HEK293 (cell line): Measurements from ENCODE around the gene WWOX.
A peak's percentile ranks its signal among the peaks of the same experiment; 100 is the strongest.

Experiments
- CTCF ChIA-PET: fragments of 350-600 bp; formaldehyde crosslinking; extraction: SDS; loops from one replicate; lab custom pipeline; 2021; ENCODE audit warnings: antibody characterized with exemption; lab: Yijun Ruan, JAX
- POLR2A ChIA-PET: fragments of 300-600 bp; formaldehyde crosslinking; extraction: SDS; loops from one replicate; lab custom pipeline; 2020; ENCODE audit warnings: antibody characterized with exemption, inconsistent platforms; lab: Yijun Ruan, JAX
- H3K27ac ChIP-seq: fragments of 200-500 bp; sonication (Bioruptor generic); 2 replicates; pipeline ENCODE4 v1.5.1; 2014; ENCODE audit warnings: low read depth, low read length, control low read depth, inconsistent platforms; ENCODE audit errors: extremely low read depth
- H3K36me3 ChIP-seq, 2 experiments: fragments of 200-500 bp in 1 of 2; sonication (Bioruptor generic) in 1 of 2; 1 replicate in 1 of 2; 2 replicates in 1 of 2; pipeline ENCODE4 v1.5.1; 2014 to 2017; ENCODE audit warnings: inconsistent platforms in 2 of 2, low read length in 2 of 2; ENCODE audit not compliant: control insufficient read depth in 2 of 2, insufficient read depth in 1 of 2
- H3K4me1 ChIP-seq: fragments of 200-500 bp; sonication (Bioruptor generic); 2 replicates; pipeline ENCODE4 v1.5.1; 2014; ENCODE audit warnings: mild to moderate bottlenecking, low read length, inconsistent platforms; ENCODE audit not compliant: control insufficient read depth, insufficient read depth
- H3K4me3 ChIP-seq: 2 replicates; pipeline ENCODE4 v1.5.1; 2011; ENCODE audit warnings: low read depth, mild to moderate bottlenecking, control low read depth, low read length, moderate library complexity
- H3K9me3 ChIP-seq: fragments of 200-500 bp; sonication (Bioruptor generic); 2 replicates; pipeline ENCODE4 v1.5.1; 2014; ENCODE audit warnings: low read depth, low read length, inconsistent platforms; ENCODE audit not compliant: control insufficient read depth, insufficient read depth
- MZF1 ChIP-seq: fragments of 450-650 bp; formaldehyde crosslinking; IDR thresholded peaks from 2 replicates; pipeline ENCODE4 v1.5.1; 2017; ENCODE audit warnings: missing biosample characterization, missing genetic modification characterization, borderline replicate concordance
- OSR2 ChIP-seq: fragments of 450-650 bp; formaldehyde crosslinking; IDR thresholded peaks from 2 replicates; pipeline ENCODE4 v1.5.1; 2016; ENCODE audit warnings: missing biosample characterization, missing genetic modification characterization
- ZBTB17 ChIP-seq: fragments of 450-650 bp; formaldehyde crosslinking; IDR thresholded peaks from 2 replicates; pipeline ENCODE4 v1.5.1; 2016; ENCODE audit warnings: missing biosample characterization, missing genetic modification characterization
- ZBTB20 ChIP-seq: fragments of 450-650 bp; formaldehyde crosslinking; IDR thresholded peaks from 2 replicates; pipeline ENCODE4 v1.5.1; 2016; ENCODE audit warnings: missing biosample characterization, missing genetic modification characterization
- ZNF157 ChIP-seq: fragments of 450-650 bp; formaldehyde crosslinking; IDR thresholded peaks from 2 replicates; pipeline ENCODE4 v1.5.1; 2016; ENCODE audit warnings: missing biosample characterization, missing genetic modification characterization
- ZNF175 ChIP-seq: fragments of 450-650 bp; formaldehyde crosslinking; IDR thresholded peaks from 2 replicates; pipeline ENCODE4 v1.5.1; 2016; ENCODE audit warnings: missing biosample characterization, missing genetic modification characterization
- ZNF221 ChIP-seq: fragments of 450-650 bp; formaldehyde crosslinking; IDR thresholded peaks from 2 replicates; pipeline ENCODE4 v1.5.1; 2017; ENCODE audit warnings: missing biosample characterization, missing genetic modification characterization, borderline replicate concordance
- ZNF394 ChIP-seq: fragments of 450-650 bp; formaldehyde crosslinking; IDR thresholded peaks from 2 replicates; pipeline ENCODE4 v1.5.1; 2016; ENCODE audit warnings: missing biosample characterization, missing genetic modification characterization, mild to moderate bottlenecking, moderate library complexity, borderline replicate concordance
- ZNF623 ChIP-seq: fragments of 450-650 bp; formaldehyde crosslinking; IDR thresholded peaks from 2 replicates; pipeline ENCODE4 v1.5.1; 2016; ENCODE audit warnings: missing biosample characterization, missing genetic modification characterization
- ZNF658 ChIP-seq: fragments of 450-650 bp; formaldehyde crosslinking; IDR thresholded peaks from 2 replicates; pipeline ENCODE4; 2016; ENCODE audit warnings: missing biosample characterization, missing genetic modification characterization
- ZNF701 ChIP-seq: fragments of 450-650 bp; formaldehyde crosslinking; IDR thresholded peaks from 2 replicates; pipeline ENCODE4 v1.5.1; 2016; ENCODE audit warnings: missing biosample characterization, missing genetic modification characterization
- TF ChIP-seq, protein P1 (sequence below): fragments of 450-650 bp; formaldehyde crosslinking; IDR thresholded peaks from 2 replicates; pipeline ENCODE4 v1.5.1; 2016; ENCODE audit warnings: missing biosample characterization, missing genetic modification characterization
- TF ChIP-seq, protein P2 (sequence below): fragments of 450-650 bp; formaldehyde crosslinking; IDR thresholded peaks from 2 replicates; pipeline ENCODE4 v1.5.1; 2016; ENCODE audit warnings: missing biosample characterization, missing genetic modification characterization
- TF ChIP-seq, protein P3 (sequence below): fragments of 450-650 bp; formaldehyde crosslinking; IDR thresholded peaks from 2 replicates; pipeline ENCODE4 v1.5.1; 2016; ENCODE audit warnings: missing biosample characterization, missing genetic modification characterization

The WWOX gene

GRCh38 chr16:79170555-79171246 is 1071.2 kb downstream of the WWOX start:
- H3K4me3 ChIP-seq, result no peak overlapping the region
- H3K4me1 ChIP-seq, result peaks cover 6% of the 10 kb centered on the region; the same call in 1 of the 2 replicates
- H3K36me3 ChIP-seq, result no peaks in the 10 kb centered on the region
- ChIA-PET POLR2A (no interaction called here), CTCF (no interaction called here)
- H3K9me3 ChIP-seq, result no peaks in the 10 kb centered on the region
- TF ChIP-seq, protein P1, sequence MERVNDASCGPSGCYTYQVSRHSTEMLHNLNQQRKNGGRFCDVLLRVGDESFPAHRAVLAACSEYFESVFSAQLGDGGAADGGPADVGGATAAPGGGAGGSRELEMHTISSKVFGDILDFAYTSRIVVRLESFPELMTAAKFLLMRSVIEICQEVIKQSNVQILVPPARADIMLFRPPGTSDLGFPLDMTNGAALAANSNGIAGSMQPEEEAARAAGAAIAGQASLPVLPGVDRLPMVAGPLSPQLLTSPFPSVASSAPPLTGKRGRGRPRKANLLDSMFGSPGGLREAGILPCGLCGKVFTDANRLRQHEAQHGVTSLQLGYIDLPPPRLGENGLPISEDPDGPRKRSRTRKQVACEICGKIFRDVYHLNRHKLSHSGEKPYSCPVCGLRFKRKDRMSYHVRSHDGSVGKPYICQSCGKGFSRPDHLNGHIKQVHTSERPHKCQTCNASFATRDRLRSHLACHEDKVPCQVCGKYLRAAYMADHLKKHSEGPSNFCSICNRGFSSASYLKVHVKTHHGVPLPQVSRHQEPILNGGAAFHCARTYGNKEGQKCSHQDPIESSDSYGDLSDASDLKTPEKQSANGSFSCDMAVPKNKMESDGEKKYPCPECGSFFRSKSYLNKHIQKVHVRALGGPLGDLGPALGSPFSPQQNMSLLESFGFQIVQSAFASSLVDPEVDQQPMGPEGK (tag by site-specific recombination), result no peak
- H3K27ac ChIP-seq, result no peak overlapping the region

- Histone ChIP-seq H3K36me3 (no peaks in the 10 kb centered on the region), H3K9me3 (no peaks in the 10 kb centered on the region)
- POLR2A ChIA-PET, result no interaction called here
- TF ChIP-seq ZBTB20 (tag by site-specific recombination) (no peak), ZNF175 (no peak), ZNF157 (tag by site-specific recombination) (no peak), ZNF221 (tag by site-specific recombination) (no peak), ZNF701 (no peak), MZF1 (tag by site-specific recombination) (no peak), ZNF658 (tag by site-specific recombination) (no peak), OSR2 (tag by site-specific recombination) (no peak), ZNF623 (no peak)
- TF ChIP-seq, protein P2, sequence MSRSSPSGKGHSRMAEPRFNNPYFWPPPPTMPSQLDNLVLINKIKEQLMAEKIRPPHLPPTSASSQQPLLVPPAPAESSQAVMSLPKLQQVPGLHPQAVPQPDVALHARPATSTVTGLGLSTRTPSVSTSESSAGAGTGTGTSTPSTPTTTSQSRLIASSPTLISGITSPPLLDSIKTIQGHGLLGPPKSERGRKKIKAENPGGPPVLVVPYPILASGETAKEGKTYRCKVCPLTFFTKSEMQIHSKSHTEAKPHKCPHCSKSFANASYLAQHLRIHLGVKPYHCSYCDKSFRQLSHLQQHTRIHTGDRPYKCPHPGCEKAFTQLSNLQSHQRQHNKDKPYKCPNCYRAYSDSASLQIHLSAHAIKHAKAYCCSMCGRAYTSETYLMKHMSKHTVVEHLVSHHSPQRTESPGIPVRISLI (tag by site-specific recombination), result no peak
- TF ChIP-seq, protein P3, sequence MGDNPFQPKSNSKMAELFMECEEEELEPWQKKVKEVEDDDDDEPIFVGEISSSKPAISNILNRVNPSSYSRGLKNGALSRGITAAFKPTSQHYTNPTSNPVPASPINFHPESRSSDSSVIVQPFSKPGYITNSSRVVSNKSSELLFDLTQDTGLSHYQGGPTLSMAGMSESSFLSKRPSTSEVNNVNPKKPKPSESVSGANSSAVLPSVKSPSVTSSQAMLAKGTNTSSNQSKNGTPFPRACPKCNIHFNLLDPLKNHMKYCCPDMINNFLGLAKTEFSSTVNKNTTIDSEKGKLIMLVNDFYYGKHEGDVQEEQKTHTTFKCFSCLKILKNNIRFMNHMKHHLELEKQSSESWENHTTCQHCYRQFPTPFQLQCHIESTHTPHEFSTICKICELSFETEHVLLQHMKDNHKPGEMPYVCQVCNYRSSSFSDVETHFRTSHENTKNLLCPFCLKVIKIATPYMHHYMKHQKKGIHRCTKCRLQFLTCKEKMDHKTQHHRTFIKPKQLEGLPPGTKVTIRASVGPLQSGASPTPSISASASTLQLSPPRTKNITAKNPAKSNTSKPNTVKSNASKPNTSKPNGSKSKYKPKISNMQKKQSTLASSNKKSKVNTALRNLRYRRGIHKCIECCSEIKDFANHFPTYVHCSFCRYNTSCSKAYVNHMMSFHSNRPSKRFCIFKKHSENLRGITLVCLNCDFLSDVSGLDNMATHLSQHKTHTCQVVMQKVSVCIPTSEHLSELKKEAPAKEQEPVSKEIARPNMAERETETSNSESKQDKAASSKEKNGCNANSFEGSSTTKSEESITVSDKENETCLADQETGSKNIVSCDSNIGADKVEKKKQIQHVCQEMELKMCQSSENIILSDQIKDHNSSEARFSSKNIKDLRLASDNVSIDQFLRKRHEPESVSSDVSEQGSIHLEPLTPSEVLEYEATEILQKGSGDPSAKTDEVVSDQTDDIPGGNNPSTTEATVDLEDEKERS (tag by site-specific recombination), result no peak
- TF ChIP-seq, all 188 proteins: peak for 0
- CTCF ChIA-PET, result interaction anchor here (0.7 kb wide), 1 partner anchor 369 kb away, joined by 10 read pairs; no protein-coding TSS in a partner anchor
- H3K4me1 ChIP-seq, result peaks cover 6% of the 10 kb centered on the region; the same call in 1 of the 2 replicates
- H3K27ac ChIP-seq, result no peak overlapping the region
- no peak overlapping the region for H3K4me3 ChIP-seq
Measured at GRCh38 chr16:79171504-79171903, 1072.0 kb downstream of the WWOX start.

- Histone ChIP-seq H3K27ac (no peak overlapping the region), H3K4me3 (no peak overlapping the region), H3K4me1 (peaks cover 6% of the 10 kb centered on the region; the same call in 1 of the 2 replicates), H3K9me3 (no peaks in the 10 kb centered on the region), H3K36me3 (no peaks in the 10 kb centered on the region)
- ChIA-PET CTCF (interaction anchor here (0.7 kb wide), 1 partner anchor 368 kb away, joined by 10 read pairs; no protein-coding TSS in a partner anchor), POLR2A (no interaction called here)
- TF ChIP-seq ZBTB17 (tag by site-specific recombination), result peak; percentile 36; the same call in 1 of the 2 replicates
- TF ChIP-seq ZNF394 (tag by site-specific recombination), result no peak
- peak; percentile 89 for TF ChIP-seq OSR2 (tag by site-specific recombination)
Measured at GRCh38 chr16:79171931-79172705, 1072.7 kb downstream of the WWOX start.
